Measurements from ENCODE around the gene ZNF143.
"Not testable (repeated sequence)": the region's sequence is repeated elsewhere in the genome, so short reads cannot be mapped to it uniquely, and the experiment has no call there.

Gene ZNF143

GRCh38 chr11:9498457-9499078 lies 37.8 kb downstream of the ZNF143 start:
- no peak for DNase-seq

- DNase-seq = peak; percentile 80
These were observed 45.9 kb downstream of the ZNF143 start for GRCh38 chr11:9506489-9507276.

GRCh38 chr11:9507277-9507580 lies 46.4 kb downstream of the ZNF143 start:
- DNase-seq = no peak

- no peak for DNase-seq
These were observed 48.2 kb downstream of the ZNF143 start for GRCh38 chr11:9509041-9509440.

- no peak for DNase-seq
These were observed 51.7 kb downstream of the ZNF143 start for GRCh38 chr11:9512370-9513019.

- DNase-seq = not testable (repeated sequence)
These were observed 53.8 kb downstream of the ZNF143 start for GRCh38 chr11:9514576-9514975.

- no peak for DNase-seq
These were observed 55.3 kb downstream of the ZNF143 start for GRCh38 chr11:9516113-9516512.

GRCh38 chr11:9518835-9519410 lies 58.1 kb downstream of the ZNF143 start:
- no peak for DNase-seq

GRCh38 chr11:9524001-9524400 lies 63.2 kb downstream of the ZNF143 start:
- DNase-seq = no peak

GRCh38 chr11:9525116-9525515 lies 64.3 kb downstream of the ZNF143 start:
- DNase-seq = peak; percentile 15

- DNase-seq = no peak
These were observed 66.8 kb downstream of the ZNF143 start for GRCh38 chr11:9527481-9528135.

GRCh38 chr11:9528136-9528501 lies 67.3 kb downstream of the ZNF143 start:
- DNase-seq = no peak

- DNase-seq = no peak
These were observed 67.9 kb downstream of the ZNF143 start for GRCh38 chr11:9528573-9529333.

GRCh38 chr11:9529334-9529650 lies 68.5 kb downstream of the ZNF143 start:
- no peak for DNase-seq

- DNase-seq = no peak
These were observed 69.3 kb downstream of the ZNF143 start for GRCh38 chr11:9530020-9530621.

- DNase-seq = no peak
These were observed 70.3 kb downstream of the ZNF143 start for GRCh38 chr11:9530901-9531625.

- no peak for DNase-seq
These were observed 72.2 kb downstream of the ZNF143 start for GRCh38 chr11:9533058-9533457.

GRCh38 chr11:9533736-9534473 lies 73.1 kb downstream of the ZNF143 start:
- DNase-seq = no peak

GRCh38 chr11:9535189-9535781 lies 74.5 kb downstream of the ZNF143 start:
- no peak for DNase-seq

- DNase-seq = no peak
These were observed 77.7 kb downstream of the ZNF143 start for GRCh38 chr11:9538548-9538947.

- not testable (repeated sequence) for DNase-seq
These were observed 88.4 kb downstream of the ZNF143 start for GRCh38 chr11:9549216-9549615.
